HCT116 (cell line): ENCODE measurements around the gene TSC22D3.

Experiments
- ZNF274 ChIP-seq: fragments of 200-500 bp; sonication (Bioruptor generic); IDR thresholded peaks from 2 replicates; pipeline ENCODE4 v1.6.1; 2014; ENCODE audit warnings: mild to moderate bottlenecking, low read depth, low read length, inconsistent platforms
- TF ChIP-seq, protein P1 (sequence below): IDR thresholded peaks from 2 replicates; pipeline ENCODE4 v1.6.1; 2012
- TF ChIP-seq, protein P2 (sequence below), 3 experiments: fragments of 200-600 bp in 1 of 3; sonication (generic) in 1 of 3; IDR thresholded peaks in 2 of 3; conservative IDR thresholded peaks in 1 of 3; 2 replicates each; pipeline ENCODE4 v1.5.1; 2012 to 2017; ENCODE audit warnings: low read depth in 2 of 3, low read length in 2 of 3, antibody characterized with exemption in 1 of 3, borderline replicate concordance in 1 of 3, control low read depth in 1 of 3, mild to moderate bottlenecking in 1 of 3, mixed read lengths in 1 of 3, mixed run types in 1 of 3, moderate library complexity in 1 of 3; ENCODE audit not compliant: insufficient read depth in 1 of 3

DNA sequence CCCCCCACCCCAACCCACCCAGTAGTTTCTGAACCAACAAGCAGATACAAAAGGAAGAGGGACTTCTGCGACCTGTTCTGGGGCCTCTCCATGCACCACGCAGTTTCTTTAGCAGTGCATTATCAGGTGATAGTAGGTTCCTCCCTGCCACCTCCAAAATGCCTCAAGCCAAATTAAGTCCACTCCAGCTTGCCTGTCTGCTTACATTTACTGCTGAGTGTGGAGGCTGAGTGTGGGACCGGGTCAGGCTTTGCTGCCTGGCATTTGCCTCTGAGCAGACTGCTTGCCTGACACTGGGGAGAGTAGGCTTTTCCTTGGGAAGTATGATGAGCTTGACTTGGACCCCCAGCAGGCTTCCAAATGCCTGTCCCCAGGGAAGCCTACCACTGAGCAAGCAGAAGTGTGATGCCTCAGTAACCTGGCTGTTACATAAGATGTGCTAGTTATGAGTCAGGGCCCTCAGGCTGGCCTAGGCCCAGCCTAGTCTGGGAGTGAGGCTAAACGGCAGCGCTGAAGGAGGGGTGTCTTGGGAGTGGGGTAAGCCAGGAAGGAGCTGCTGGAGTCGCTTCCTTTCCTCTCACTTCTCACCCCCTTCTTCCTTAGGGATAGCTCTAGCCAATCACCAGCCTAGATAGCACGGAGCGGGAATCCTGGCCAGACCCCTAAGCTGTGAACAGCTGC is 9.0 kb downstream of the TSC22D3 start:
- TF ChIP-seq ZNF274: no peak
- TF ChIP-seq, protein P1, sequence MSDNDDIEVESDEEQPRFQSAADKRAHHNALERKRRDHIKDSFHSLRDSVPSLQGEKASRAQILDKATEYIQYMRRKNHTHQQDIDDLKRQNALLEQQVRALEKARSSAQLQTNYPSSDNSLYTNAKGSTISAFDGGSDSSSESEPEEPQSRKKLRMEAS: no peak
- TF ChIP-seq, protein P2, sequence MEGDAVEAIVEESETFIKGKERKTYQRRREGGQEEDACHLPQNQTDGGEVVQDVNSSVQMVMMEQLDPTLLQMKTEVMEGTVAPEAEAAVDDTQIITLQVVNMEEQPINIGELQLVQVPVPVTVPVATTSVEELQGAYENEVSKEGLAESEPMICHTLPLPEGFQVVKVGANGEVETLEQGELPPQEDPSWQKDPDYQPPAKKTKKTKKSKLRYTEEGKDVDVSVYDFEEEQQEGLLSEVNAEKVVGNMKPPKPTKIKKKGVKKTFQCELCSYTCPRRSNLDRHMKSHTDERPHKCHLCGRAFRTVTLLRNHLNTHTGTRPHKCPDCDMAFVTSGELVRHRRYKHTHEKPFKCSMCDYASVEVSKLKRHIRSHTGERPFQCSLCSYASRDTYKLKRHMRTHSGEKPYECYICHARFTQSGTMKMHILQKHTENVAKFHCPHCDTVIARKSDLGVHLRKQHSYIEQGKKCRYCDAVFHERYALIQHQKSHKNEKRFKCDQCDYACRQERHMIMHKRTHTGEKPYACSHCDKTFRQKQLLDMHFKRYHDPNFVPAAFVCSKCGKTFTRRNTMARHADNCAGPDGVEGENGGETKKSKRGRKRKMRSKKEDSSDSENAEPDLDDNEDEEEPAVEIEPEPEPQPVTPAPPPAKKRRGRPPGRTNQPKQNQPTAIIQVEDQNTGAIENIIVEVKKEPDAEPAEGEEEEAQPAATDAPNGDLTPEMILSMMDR (IDR thresholded peaks at IDR 0.05 in 2 of 3, conservative IDR thresholded peaks at IDR 0.05 in 1 of 3; ENCODE audit: borderline replicate concordance in 1 of 3, insufficient read depth in 1 of 3, low read depth in 2 of 3, low read length in 2 of 3): no peak
